Keratinocyte (primary cell): ENCODE results near the gene BRF1. TPM values are rescaled to one million over a fixed set of nuclear protein-coding genes. Genes with fewer than 3 reads are reported as not detected.

Experiments
- DNase-seq: peaks from one replicate; pipeline ENCODE4 v3.0.0-alpha.2; 2011; ENCODE audit warnings: low read depth, missing footprints, low spot score
- FAIRE-seq: peaks from 2 replicates; lab custom pipeline; 2011; peaks lifted over from hg19 to GRCh38; lab: Jason Lieb, UNC
- H2AFZ ChIP-seq: 2 replicates; pipeline ENCODE4 v1.6.0; 2012; ENCODE audit warnings: low read length, control low read depth, inconsistent platforms; ENCODE audit not compliant: control insufficient read depth
- H3K27ac ChIP-seq: 2 replicates; pipeline ENCODE4 v1.5.1; 2011; ENCODE audit warnings: low read length; ENCODE audit not compliant: control insufficient read depth, insufficient read depth
- H3K27me3 ChIP-seq: 3 replicates; pipeline ENCODE4 v1.6.0; 2011; ENCODE audit warnings: low read length; ENCODE audit not compliant: control insufficient read depth, insufficient read depth; ENCODE audit errors: extremely low read depth
- H3K36me3 ChIP-seq, 2 experiments: 2 replicates in 1 of 2; 3 replicates in 1 of 2; pipeline ENCODE4 v1.5.1; 2011; ENCODE audit warnings: low read length in 2 of 2, mild to moderate bottlenecking in 1 of 2; ENCODE audit not compliant: control insufficient read depth in 2 of 2, insufficient read depth in 2 of 2; ENCODE audit errors: extremely low read depth in 1 of 2
- H3K4me1 ChIP-seq: 3 replicates; pipeline ENCODE4 v1.5.1; 2011; ENCODE audit warnings: low read length; ENCODE audit not compliant: control insufficient read depth, insufficient read depth; ENCODE audit errors: extremely low read depth
- H3K4me2 ChIP-seq: 3 replicates; pipeline ENCODE4 v1.6.0; 2011; ENCODE audit warnings: low read depth, low read length; ENCODE audit not compliant: control insufficient read depth, insufficient read depth; ENCODE audit errors: extremely low read depth
- H3K4me3 ChIP-seq, 3 experiments: fragments of 200-600 bp in 1 of 3; sonication (generic) in 1 of 3; 2 replicates in 2 of 3; 3 replicates in 1 of 3; pipeline ENCODE4 v1.5.1; 2011 to 2016; ENCODE audit warnings: low read length in 3 of 3, mild to moderate bottlenecking in 3 of 3, control low read depth in 2 of 3, inconsistent platforms in 1 of 3, low read depth in 1 of 3, mixed read lengths in 1 of 3, mixed run types in 1 of 3, moderate library complexity in 1 of 3; ENCODE audit not compliant: control insufficient read depth in 2 of 3, insufficient read depth in 2 of 3; ENCODE audit errors: extremely low read depth in 1 of 3
- H3K79me2 ChIP-seq: 2 replicates; pipeline ENCODE4 v1.6.0; 2012; ENCODE audit warnings: low read length; ENCODE audit not compliant: control insufficient read depth, insufficient read depth
- H3K9ac ChIP-seq: 3 replicates; pipeline ENCODE4 v1.6.0; 2011; ENCODE audit warnings: low read length; ENCODE audit not compliant: control insufficient read depth, insufficient read depth; ENCODE audit errors: extremely low read depth
- H3K9me1 ChIP-seq: 3 replicates; pipeline ENCODE4 v1.6.0; 2011; ENCODE audit warnings: low read length; ENCODE audit not compliant: control insufficient read depth, insufficient read depth; ENCODE audit errors: extremely low read depth
- H3K9me3 ChIP-seq: 2 replicates; pipeline ENCODE4 v1.5.1; 2012; ENCODE audit warnings: low read depth, low read length; ENCODE audit not compliant: control insufficient read depth
- H4K20me1 ChIP-seq: 3 replicates; pipeline ENCODE4 v1.6.0; 2011; ENCODE audit warnings: low read length; ENCODE audit not compliant: control insufficient read depth, insufficient read depth; ENCODE audit errors: extremely low read depth
- CTCF ChIP-seq, 3 experiments: IDR thresholded peaks in 1 of 3; conservative IDR thresholded peaks in 1 of 3; optimal IDR thresholded peaks in 1 of 3; 2 replicates in 2 of 3; 3 replicates in 1 of 3; pipeline versions ENCODE3 to v1.5.1; 2011; ENCODE audit warnings: low read length in 3 of 3, mild to moderate bottlenecking in 3 of 3, moderate library complexity in 2 of 3, control low read depth in 1 of 3, inconsistent platforms in 1 of 3; ENCODE audit not compliant: insufficient read depth in 2 of 3; ENCODE audit errors: extremely low read depth in 1 of 3
- EZH2 ChIP-seq: IDR thresholded peaks from one replicate; pipeline ENCODE4 v1.6.1; 2012; ENCODE audit warnings: inconsistent platforms, mild to moderate bottlenecking, low read length, moderate library complexity
- dilution Hi-C: fragments of 300-500 bp; cut with MboI; formaldehyde crosslinking; loops from one replicate; pipeline ENCODE4 v1.7.0; 2020; ENCODE audit warnings: low sequenced_read_pairs; ENCODE audit not compliant: extremely low pct_ligation_motif_present
- polyA plus RNA-seq, 5 experiments: library from polyadenylated mRNA; depleted of rRNA in 3 of 5; stranded (reverse) in 3 of 5; stranded (forward) in 1 of 5; unstranded in 1 of 5; fragments of >200 nt; gene quantifications; 1 replicate in 1 of 5; 2 replicates in 3 of 5; 3 replicates in 1 of 5; pipeline versions ENCODE4 v1.2.1 to v1.2.3, GENCODE V29; 2011 to 2012; ENCODE audit warnings: missing spikeins in 2 of 5, low read depth in 1 of 5, low replicate concordance in 1 of 5

The BRF1 gene
- polyA plus RNA-seq, 1 donor (not counting 4 experiments of a cell fraction or from before 2014, with no cell fraction given): 6.5 TPM

GRCh38 chr14:105258846-105259245, 42.0 kb downstream of the BRF1 start:
- H3K9me3 ChIP-seq: no peaks in the 10 kb centered on the region
- H3K27me3 ChIP-seq: no peaks in the 10 kb centered on the region
- H3K4me3 ChIP-seq: no peak overlapping the region
- no peak for DNase-seq
- no peaks in the 10 kb centered on the region for H3K79me2 ChIP-seq
- H4K20me1 ChIP-seq: no peaks in the 10 kb centered on the region
- FAIRE-seq: no peak
- no peak overlapping the region for H2AFZ ChIP-seq
- no peaks in the 10 kb centered on the region for H3K4me1 ChIP-seq
- no peak overlapping the region for H3K4me2 ChIP-seq
- no peak overlapping the region for H3K27ac ChIP-seq
- H3K36me3 ChIP-seq: peaks cover 0 to 4% of the 10 kb centered on the region in 2 experiments
- TF ChIP-seq EZH2 (no peak), CTCF (optimal IDR thresholded peaks at IDR 0.05 in 1 of 3, IDR thresholded peaks at IDR 0.05 in 1 of 3, conservative IDR thresholded peaks at IDR 0.05 in 1 of 3; ENCODE audit: extremely low read depth in 1 of 3, insufficient read depth in 2 of 3, low read length in 3 of 3) (no peak)
- H3K9me1 ChIP-seq: no peaks in the 10 kb centered on the region
- dilution Hi-C loops: no loop called here
- H3K9ac ChIP-seq: no peak overlapping the region

GRCh38 chr14:105257464-105257863, 43.3 kb downstream of the BRF1 start:
- Histone ChIP-seq H3K27me3 (no peaks in the 10 kb centered on the region), H3K9me1 (no peaks in the 10 kb centered on the region), H3K4me3 (no peak overlapping the region), H3K9ac (no peak overlapping the region), H3K4me1 (no peaks in the 10 kb centered on the region), H3K36me3 (peaks cover 0 to 3% of the 10 kb centered on the region in 2 experiments), H3K9me3 (no peaks in the 10 kb centered on the region), H2AFZ (no peak overlapping the region), H4K20me1 (no peaks in the 10 kb centered on the region), H3K4me2 (no peak overlapping the region), H3K27ac (no peak overlapping the region), H3K79me2 (no peaks in the 10 kb centered on the region)
- FAIRE-seq (no peak), DNase-seq (no peak)
- dilution Hi-C loops: no loop called here
- no peak for TF ChIP-seq CTCF (optimal IDR thresholded peaks at IDR 0.05 in 1 of 3, IDR thresholded peaks at IDR 0.05 in 1 of 3, conservative IDR thresholded peaks at IDR 0.05 in 1 of 3; ENCODE audit: extremely low read depth in 1 of 3, insufficient read depth in 2 of 3, low read length in 3 of 3)
- TF ChIP-seq EZH2: no peak
